Mesangial cell (primary cell): Measurements from ENCODE around the gene PAGE3. TPM values are rescaled to one million over a fixed set of nuclear protein-coding genes. Genes with fewer than 3 reads are reported as not detected.

Source experiments
- total RNA-seq: library from RNA; depleted of rRNA; stranded (reverse); fragments of >200 nt; gene quantifications from 2 replicates; pipeline ENCODE4 v1.2.3, GENCODE V29; 2015

Gene PAGE3, protein sequence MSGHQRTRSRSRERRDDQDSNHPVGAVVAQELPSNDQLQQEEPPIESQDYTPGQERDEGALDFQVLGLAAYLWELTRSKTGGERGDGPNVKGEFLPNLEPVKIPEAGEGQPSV
- total RNA-seq: not detected in 2 replicates

DNA sequence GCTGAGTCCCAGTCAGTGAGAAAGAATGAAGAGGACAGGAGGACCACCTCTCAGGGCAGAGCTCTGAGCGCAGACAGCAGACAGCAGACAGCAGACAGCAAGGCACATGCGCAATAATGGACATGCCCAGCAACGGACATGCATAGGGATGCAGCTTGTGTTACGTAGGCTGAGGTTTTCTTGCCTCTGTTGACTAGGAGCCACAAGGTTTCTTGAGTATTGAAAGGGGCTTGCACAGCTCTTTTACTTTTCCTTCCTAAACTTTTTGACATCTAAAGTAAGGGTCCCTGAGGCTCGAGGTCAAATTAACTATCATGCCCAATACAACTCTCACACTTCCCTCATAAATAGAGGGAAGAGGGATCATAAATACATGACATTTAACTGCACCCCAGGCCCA is at the start of gene PAGE3:
Gene PAGE3 (minus strand): TSS at position 101 of the 400 bp plus-strand sequence. CDS start 1,013 bp downstream, outside the sequence.

DNA sequence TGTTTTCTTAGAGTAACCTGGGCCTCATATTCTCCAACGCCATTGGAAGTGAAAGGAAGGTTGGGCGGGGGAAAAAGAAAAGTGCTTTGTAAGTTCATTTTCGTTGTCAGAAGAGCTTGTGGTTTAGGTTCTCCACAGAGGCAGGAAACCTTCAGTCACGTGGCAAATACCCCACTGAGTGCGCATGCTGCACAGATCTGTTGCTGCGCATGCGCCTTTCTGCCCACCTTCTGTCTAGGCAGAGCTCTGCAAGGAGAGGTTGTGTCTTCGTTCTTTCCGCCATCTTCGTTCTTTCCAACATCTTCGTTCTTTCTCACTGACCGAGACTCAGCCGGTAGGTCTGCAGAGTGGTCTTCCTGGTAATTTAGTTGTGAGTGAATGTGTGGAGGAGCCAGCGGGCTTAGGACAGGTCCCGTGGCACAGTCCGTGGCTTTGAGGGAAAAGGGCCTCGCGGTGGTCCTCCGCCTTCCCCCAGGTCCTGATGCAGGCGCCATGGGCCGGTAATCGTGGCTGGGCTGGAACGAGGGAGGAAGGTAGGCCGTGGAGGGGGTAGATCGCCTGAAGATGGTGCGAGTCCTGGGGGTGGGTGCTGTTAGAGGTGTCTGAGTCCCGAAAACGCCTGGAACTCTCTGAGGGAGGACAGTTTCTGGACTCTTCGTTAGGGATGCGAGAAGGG is 44.5 kb downstream of the PAGE3 start, which contains the start of gene PAGE5:
Gene PAGE5 (plus strand): TSS at position 228 of the 676 bp plus-strand sequence. CDS start 1,037 bp downstream, outside the sequence.

Other genes starting within 250 kb of the PAGE3 start
- not detected in 2 replicates for gene ALAS2, start 233.9 kb downstream of the PAGE3 start, total RNA-seq
- not detected in 2 replicates for gene PAGE2B, start 189.9 kb downstream of the PAGE3 start, total RNA-seq
- not detected in 2 replicates for gene PAGE2, start 175.9 kb downstream of the PAGE3 start, total RNA-seq
- gene PAGE5, start 44.6 kb downstream of the PAGE3 start, total RNA-seq: not detected in 2 replicates
- gene MAGEH1, start 187.2 kb upstream of the PAGE3 start, total RNA-seq: 12.9 and 21.3 TPM in 2 replicates
- 0.65 and 3.3 TPM in 2 replicates for gene USP51, start 224.9 kb upstream of the PAGE3 start, total RNA-seq